Naive thymus-derived CD8-positive, alpha-beta T cell (primary cell): Measurements from ENCODE around the gene BLACAT1. TPM values are rescaled to one million over a fixed set of nuclear protein-coding genes. Genes with fewer than 3 reads are reported as not detected.
"Not testable (repeated sequence)": the region's sequence is repeated elsewhere in the genome, so short reads cannot be mapped to it uniquely, and the experiment has no call there.

Experiments used
- ATAC-seq, 2 donors: fragments of 150-1000 bp; cut with Tn5 transposase in 1 of 2; sonication (Bioruptor Pico), chemical (Tn5 transposase) in 1 of 2; 1 replicate in 1 of 2; 2 replicates in 1 of 2; pipeline ENCODE4 v1.10.0; 2021; ENCODE audit warnings: mild to moderate bottlenecking in 2 of 2, moderate library complexity in 2 of 2
- POLR2A ChIA-PET: fragments of 350-600 bp; sonication (Branson Sonifier 250); formaldehyde crosslinking; loops from one replicate; lab custom pipeline; 2021; ENCODE audit warnings: antibody characterized with exemption; lab: Charles Lee
- DNase-seq, 10 donors: peaks; one replicate each; pipeline versions ENCODE4 v3.0.0 to v3.0.0-alpha.2; 2020 to 2022
- H3K27ac Mint-ChIP-seq, 10 donors: one replicate each; pipeline ENCODE4 v1.8.0; 2020 to 2022; ENCODE audit warnings: mild to moderate bottlenecking in 10 of 10, mixed read lengths in 10 of 10, moderate library complexity in 4 of 10, inconsistent platforms in 1 of 10
- H3K27me3 Mint-ChIP-seq, 5 donors: one replicate each; pipeline ENCODE4 v1.8.0; 2021 to 2022; ENCODE audit warnings: mixed read lengths in 5 of 5
- H3K36me3 Mint-ChIP-seq, 3 donors: one replicate each; pipeline ENCODE4 v1.8.0; 2020 to 2022; ENCODE audit warnings: mixed read lengths in 3 of 3, mild to moderate bottlenecking in 2 of 3, inconsistent platforms in 1 of 3
- H3K4me1 Mint-ChIP-seq, 4 donors: one replicate each; pipeline ENCODE4 v1.8.0; 2021 to 2022; ENCODE audit warnings: mixed read lengths in 4 of 4
- H3K4me3 Mint-ChIP-seq, 10 donors: one replicate each; pipeline ENCODE4 v1.8.0; 2020 to 2022; ENCODE audit warnings: mild to moderate bottlenecking in 10 of 10, mixed read lengths in 10 of 10, moderate library complexity in 6 of 10, inconsistent platforms in 1 of 10
- H3K9me3 Mint-ChIP-seq, 9 donors: one replicate each; pipeline ENCODE4 v1.8.0; 2020 to 2022; ENCODE audit warnings: mixed read lengths in 9 of 9, mild to moderate bottlenecking in 3 of 9, inconsistent platforms in 1 of 9, moderate library complexity in 1 of 9
- polyA plus RNA-seq, 3 donors: library from polyadenylated mRNA; unstranded; fragments of 300-500 nt; fragmentation: Illumina TruSeq; gene quantifications; one replicate each; pipeline ENCODE4 v1.2.3, GENCODE V29; 2021
- total RNA-seq, 8 experiments: library from RNA in 2 of 8; stranded (reverse) in 2 of 8; gene quantifications; one replicate each; pipeline ENCODE4 v1.2.3 and lab custom pipeline; 2021 to 2026

BLACAT1 gene
- total and polyA plus RNA-seq, 5 experiments from 2014 or later = 0.11 to 0.31 TPM; not detected in 3

DNA sequence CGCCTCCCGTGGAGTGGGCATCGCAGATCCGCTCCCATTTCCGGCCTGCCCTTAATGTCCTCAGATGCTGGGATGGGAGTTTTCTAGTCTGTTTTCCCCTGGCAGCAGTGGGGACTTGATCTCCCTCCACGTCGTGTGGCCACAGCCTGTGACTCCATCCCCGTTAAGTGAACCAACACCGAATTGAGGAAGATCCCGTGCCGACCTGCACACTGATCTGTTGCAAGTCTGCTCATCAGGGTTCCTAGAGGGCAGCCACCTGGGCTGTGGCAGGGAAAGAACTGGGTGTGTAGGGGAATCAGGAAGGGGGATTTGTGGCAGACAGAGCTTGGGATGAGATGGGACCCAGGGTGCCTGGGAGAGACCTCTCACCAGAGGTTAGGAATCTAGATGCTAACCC, 25.4 kb upstream of the BLACAT1 start:
- DNase-seq (no peak), ATAC-seq (no peak)
- Mint-ChIP-seq H3K4me1 (peaks cover 22 to 49% (median 45%) of the 10 kb centered on the region in 4 donors), H3K27me3 (peaks cover 16 to 49% (median 25%) of the 10 kb centered on the region in 5 donors), H3K36me3 (no peaks in the 10 kb centered on the region), H3K4me3 (peak overlapping the region in 9 of 10 donors; percentile 2 to 76 (median 53)), H3K27ac (peak overlapping the region; percentile 41 to 93 (median 78)), H3K9me3 (peaks cover 0 to 3% (median 0%) of the 10 kb centered on the region in 9 donors)
- POLR2A ChIA-PET = no interaction called here

DNA sequence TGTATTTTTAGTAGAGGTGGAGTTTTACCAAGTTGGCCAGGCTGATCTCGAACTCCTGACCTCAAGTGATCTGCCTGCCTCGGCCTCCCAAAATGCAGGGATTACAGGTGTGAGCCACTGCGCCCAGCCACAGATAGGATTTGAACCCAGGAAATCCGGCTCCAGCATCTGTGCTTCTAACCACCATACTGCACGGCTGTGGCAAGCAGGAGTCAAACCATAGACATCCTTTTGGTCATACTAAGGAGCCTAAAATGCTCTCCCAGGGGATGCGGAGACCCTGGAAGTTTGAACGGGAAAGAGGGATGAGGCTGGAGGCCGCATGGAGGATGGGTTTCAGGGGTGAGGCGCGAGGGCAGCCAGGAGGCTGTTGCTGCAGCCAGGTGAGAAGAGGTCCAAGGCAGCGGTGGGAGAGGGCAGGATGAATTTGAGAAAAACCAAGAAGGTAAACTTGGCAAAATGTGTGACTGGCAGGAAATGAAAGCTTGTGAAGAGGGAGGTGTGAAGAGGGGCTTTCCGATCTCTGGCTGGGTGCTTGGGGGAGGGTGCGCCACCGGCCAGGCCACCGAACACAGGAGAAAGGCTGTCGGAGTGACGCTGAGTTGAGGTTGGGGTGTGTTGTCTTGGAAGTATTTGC, 24.6 kb upstream of the BLACAT1 start:
- peak overlapping the region; percentile 43 to 79 (median 64) for H3K4me3 Mint-ChIP-seq

DNA sequence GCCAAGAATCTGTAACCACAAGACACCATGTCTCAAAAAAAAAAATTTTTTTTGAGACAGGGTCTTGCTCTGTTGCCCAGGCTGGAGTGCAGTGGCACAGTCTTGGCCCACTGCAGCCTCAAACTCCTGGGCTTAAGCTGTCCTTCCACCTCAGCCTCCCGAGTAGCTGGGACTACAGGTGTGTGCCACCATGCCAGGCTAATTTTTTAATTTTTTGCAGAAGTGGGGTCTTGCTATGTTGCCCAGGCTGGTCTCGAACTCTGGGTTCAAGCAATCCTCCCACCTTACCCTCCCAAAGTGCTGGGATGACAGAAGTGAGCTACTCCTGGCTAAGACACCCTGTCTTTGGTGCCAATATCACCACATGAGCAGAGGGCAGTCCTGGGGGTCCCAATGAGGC, 23.1 kb upstream of the BLACAT1 start:
- peaks cover 16 to 40% (median 35%) of the 10 kb centered on the region in 4 donors for H3K4me1 Mint-ChIP-seq
- not testable (repeated sequence) for DNase-seq, H3K4me3 Mint-ChIP-seq, ATAC-seq
- H3K9me3 Mint-ChIP-seq = peaks cover 4 to 21% (median 16%) of the 10 kb centered on the region in 9 donors
- POLR2A ChIA-PET = interaction anchor here (1.3 kb wide), 1 partner anchor 38 kb away, joined by 4 read pairs; no protein-coding TSS in a partner anchor
- H3K36me3 Mint-ChIP-seq = peaks cover 0 to 13% (median 5%) of the 10 kb centered on the region in 3 donors
- H3K27me3 Mint-ChIP-seq = peaks cover 14 to 51% (median 32%) of the 10 kb centered on the region in 5 donors
- peak overlapping the region in 1 of 10 donors; percentile 15 for H3K27ac Mint-ChIP-seq

More for the DNA sequence above, 24.6 kb upstream of the BLACAT1 start:
- DNase-seq (peak in 9 of 10 donors; percentile 27 to 74 (median 56)), ATAC-seq (peak; percentile 77 to 88)
- POLR2A ChIA-PET = interaction anchor here (0.8 kb wide), 1 partner anchor 46 kb away, joined by 3 read pairs; no protein-coding TSS in a partner anchor
- peaks cover 12 to 45% (median 29%) of the 10 kb centered on the region in 5 donors for H3K27me3 Mint-ChIP-seq
- H3K36me3 Mint-ChIP-seq = peaks cover 0 to 4% (median 0%) of the 10 kb centered on the region in 3 donors
- H3K4me1 Mint-ChIP-seq = peaks cover 18 to 46% (median 41%) of the 10 kb centered on the region in 4 donors
- peaks cover 3 to 10% (median 7%) of the 10 kb centered on the region in 9 donors for H3K9me3 Mint-ChIP-seq
- H3K27ac Mint-ChIP-seq = peak overlapping the region; percentile 41 to 92 (median 82)

DNA sequence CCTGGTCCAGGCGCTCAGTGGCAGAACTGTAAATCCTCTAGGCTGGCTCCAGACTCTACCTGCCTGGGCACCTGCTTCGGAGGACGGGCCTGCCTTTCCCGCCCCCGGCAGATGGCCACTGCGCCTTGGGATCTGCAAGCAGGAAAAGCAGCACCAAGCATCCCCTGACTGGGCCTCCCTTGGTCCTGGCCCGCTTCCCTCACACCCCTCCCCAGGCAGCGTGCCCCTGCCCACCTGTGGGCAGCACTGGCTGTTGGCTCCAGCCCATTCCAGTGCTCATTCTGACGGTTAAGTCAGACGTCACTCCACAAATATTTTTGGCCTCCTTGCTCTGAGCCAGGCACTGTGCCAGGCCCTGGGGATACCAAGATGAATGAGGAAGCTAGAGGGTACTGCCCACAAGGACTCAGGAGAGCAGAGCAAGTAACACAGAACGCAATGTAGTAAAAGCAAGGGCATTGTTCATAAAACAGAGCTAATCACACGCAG, 22.0 kb upstream of the BLACAT1 start:
- no peak for ATAC-seq
- POLR2A ChIA-PET = interaction anchor here (1.3 kb wide), 1 partner anchor 37 kb away, joined by 4 read pairs; no protein-coding TSS in a partner anchor
- Mint-ChIP-seq H3K36me3 (peaks cover 0 to 13% (median 5%) of the 10 kb centered on the region in 3 donors), H3K27ac (no peak overlapping the region), H3K4me3 (no peak overlapping the region), H3K9me3 (peaks cover 4 to 23% (median 18%) of the 10 kb centered on the region in 9 donors), H3K27me3 (peaks cover 11 to 51% (median 28%) of the 10 kb centered on the region in 5 donors), H3K4me1 (peaks cover 18 to 39% (median 31%) of the 10 kb centered on the region in 4 donors)
- DNase-seq = no peak

DNA sequence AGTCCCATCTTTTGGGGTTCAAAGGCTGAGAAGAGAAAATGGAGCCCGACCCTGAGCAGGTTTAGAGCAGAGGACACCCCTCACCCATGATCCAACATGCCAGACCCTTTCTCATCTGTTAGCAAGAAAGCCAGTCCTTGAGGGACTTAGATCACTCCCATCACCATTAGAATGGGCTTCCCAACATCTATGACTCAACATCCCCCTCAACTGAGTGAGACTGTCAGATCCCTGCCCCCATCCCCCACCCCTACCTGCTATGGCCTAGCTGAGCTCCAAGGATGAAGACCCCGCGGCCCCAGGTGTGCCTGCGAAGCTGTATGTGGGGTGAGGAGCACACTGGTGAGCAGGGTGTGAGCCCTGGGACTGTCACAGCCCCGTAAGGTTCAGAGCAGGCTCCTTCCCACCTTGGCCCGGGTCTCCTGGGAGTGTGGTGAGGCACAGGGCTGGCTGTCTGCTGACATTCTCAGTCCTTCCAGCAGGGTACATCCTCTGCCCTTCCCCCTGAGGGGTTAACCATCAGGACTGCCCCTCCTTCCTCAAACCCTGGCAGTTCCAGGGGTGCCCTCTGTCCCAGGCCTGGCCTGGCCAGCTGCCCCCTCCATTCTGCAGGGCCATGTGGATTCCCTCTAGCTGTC, 21.4 kb upstream of the BLACAT1 start:
- Mint-ChIP-seq H3K36me3 (peaks cover 0 to 13% (median 5%) of the 10 kb centered on the region in 3 donors), H3K27me3 (peaks cover 14 to 52% (median 33%) of the 10 kb centered on the region in 5 donors), H3K4me3 (no peak overlapping the region)

DNA sequence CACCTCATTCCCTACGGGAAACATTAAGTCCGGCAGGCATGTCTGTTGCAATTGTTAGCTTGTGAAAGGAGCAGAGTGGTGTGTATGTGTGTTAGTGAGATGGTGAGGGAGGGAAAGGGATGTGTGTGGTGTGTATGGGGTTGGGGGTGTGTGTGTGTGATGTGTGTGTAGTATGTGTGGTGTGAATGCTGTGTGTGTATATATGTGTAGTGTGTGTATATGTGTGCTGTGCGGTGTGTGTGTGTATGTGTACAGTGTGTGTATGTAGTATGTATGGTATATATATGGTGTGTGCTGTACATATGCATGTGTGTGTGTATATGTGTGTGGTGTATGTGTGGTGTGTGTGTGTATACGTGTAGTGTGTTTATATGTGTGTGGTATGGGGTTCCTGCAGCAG, 20.8 kb upstream of the BLACAT1 start:
- Mint-ChIP-seq H3K9me3 (peaks cover 4 to 23% (median 18%) of the 10 kb centered on the region in 9 donors), H3K27ac (no peak overlapping the region), H3K36me3 (peaks cover 0 to 13% (median 5%) of the 10 kb centered on the region in 3 donors), H3K4me3 (no peak overlapping the region), H3K27me3 (peaks cover 14 to 54% (median 38%) of the 10 kb centered on the region in 5 donors), H3K4me1 (peaks cover 23 to 39% (median 27%) of the 10 kb centered on the region in 4 donors)
- ATAC-seq (no peak), DNase-seq (no peak)
- POLR2A ChIA-PET = no interaction called here

More for the DNA sequence above, 21.4 kb upstream of the BLACAT1 start:
- POLR2A ChIA-PET = no interaction called here
- ATAC-seq (no peak), DNase-seq (no peak)
- Mint-ChIP-seq H3K4me1 (peaks cover 24 to 43% (median 33%) of the 10 kb centered on the region in 4 donors), H3K9me3 (peaks cover 4 to 23% (median 18%) of the 10 kb centered on the region in 9 donors), H3K27ac (no peak overlapping the region)

DNA sequence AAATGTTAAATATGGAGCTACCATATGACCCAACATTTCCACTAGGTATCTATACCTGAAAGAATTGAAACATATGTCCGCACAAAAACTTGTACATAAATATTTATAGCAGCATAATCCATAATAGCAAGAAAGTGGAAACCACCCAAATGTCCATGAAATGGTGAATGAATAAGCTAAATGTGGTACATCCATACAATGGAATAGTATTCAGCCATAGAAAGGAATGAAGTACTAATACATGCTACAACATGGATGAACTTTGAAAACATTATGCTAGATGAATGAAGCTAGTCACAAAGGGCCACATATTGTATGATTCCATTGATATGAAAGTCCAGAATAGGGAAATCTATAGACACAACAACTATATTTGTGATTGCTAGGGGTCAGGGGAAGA, 20.0 kb upstream of the BLACAT1 start:
- H3K4me3 Mint-ChIP-seq = no peak overlapping the region

DNA sequence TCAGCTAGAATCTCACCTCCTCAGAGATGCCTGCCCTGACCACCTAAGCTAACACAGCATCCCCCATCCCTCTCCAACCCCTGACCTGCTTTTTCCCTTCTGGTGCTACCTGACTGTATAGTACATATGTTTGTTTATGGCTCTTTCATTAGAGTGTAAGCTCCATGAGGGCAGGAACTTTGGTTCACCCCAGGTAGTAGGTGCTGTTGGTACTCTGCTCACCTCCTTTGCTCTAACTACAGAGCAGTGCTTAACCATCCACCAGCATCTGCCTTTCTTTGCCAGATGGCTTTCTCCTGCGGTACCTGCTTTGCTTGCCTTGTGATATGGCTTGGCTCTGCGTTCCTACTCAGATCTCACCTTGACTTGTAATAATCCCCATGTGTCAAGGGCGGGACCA, 18.7 kb upstream of the BLACAT1 start:
- H3K4me1 Mint-ChIP-seq = peaks cover 5 to 19% (median 9%) of the 10 kb centered on the region in 4 donors
- ATAC-seq (no peak), DNase-seq (no peak)
- H3K4me3 Mint-ChIP-seq = no peak overlapping the region
- peaks cover 0 to 13% (median 5%) of the 10 kb centered on the region in 3 donors for H3K36me3 Mint-ChIP-seq
- peak overlapping the region in 1 of 10 donors; percentile 47 for H3K27ac Mint-ChIP-seq
- POLR2A ChIA-PET = interaction anchor here (0.6 kb wide), 2 partner anchors 189 to 959 kb away, joined by 3 read pairs; no protein-coding TSS in a partner anchor
- peaks cover 16 to 50% (median 36%) of the 10 kb centered on the region in 5 donors for H3K27me3 Mint-ChIP-seq
- peaks cover 4 to 23% (median 18%) of the 10 kb centered on the region in 9 donors for H3K9me3 Mint-ChIP-seq

More for the DNA sequence above, 20.0 kb upstream of the BLACAT1 start:
- H3K4me1 Mint-ChIP-seq = peaks cover 17 to 31% (median 20%) of the 10 kb centered on the region in 4 donors
- POLR2A ChIA-PET = no interaction called here
- no peak overlapping the region for H3K27ac Mint-ChIP-seq
- ATAC-seq (no peak), DNase-seq (no peak)
- H3K9me3 Mint-ChIP-seq = peaks cover 4 to 23% (median 18%) of the 10 kb centered on the region in 9 donors
- peaks cover 0 to 13% (median 5%) of the 10 kb centered on the region in 3 donors for H3K36me3 Mint-ChIP-seq
- H3K27me3 Mint-ChIP-seq = peaks cover 18 to 51% (median 39%) of the 10 kb centered on the region in 5 donors

DNA sequence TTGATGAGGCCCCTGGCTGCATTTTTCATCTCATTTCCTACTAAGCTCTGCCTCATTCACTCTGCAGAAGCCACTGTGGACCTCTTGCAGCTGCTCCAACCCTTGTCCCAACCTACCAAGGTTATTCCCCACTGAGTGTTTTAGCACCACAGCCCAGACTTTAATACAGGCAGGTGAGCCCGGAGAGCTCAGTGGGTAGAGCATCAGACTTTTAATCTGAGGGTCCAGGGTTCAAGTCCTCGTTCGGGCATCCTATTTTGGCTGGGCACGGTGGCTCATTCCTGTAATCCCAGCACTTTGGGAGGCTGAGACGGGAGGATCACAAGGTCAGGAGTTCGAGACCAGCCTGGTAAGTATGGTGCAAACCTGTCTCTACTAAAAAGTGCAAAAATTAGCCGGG, 18.1 kb upstream of the BLACAT1 start:
- Mint-ChIP-seq H3K27ac (peak overlapping the region in 1 of 10 donors; percentile 71), H3K4me3 (no peak overlapping the region), H3K27me3 (peaks cover 17 to 54% (median 41%) of the 10 kb centered on the region in 5 donors), H3K36me3 (peaks cover 0 to 13% (median 5%) of the 10 kb centered on the region in 3 donors), H3K4me1 (peaks cover 4 to 15% (median 7%) of the 10 kb centered on the region in 4 donors), H3K9me3 (peaks cover 4 to 23% (median 18%) of the 10 kb centered on the region in 9 donors)
- DNase-seq (no peak), ATAC-seq (no peak)
- POLR2A ChIA-PET = interaction anchor here (0.6 kb wide), 2 partner anchors 188 to 958 kb away, joined by 3 read pairs; no protein-coding TSS in a partner anchor

DNA sequence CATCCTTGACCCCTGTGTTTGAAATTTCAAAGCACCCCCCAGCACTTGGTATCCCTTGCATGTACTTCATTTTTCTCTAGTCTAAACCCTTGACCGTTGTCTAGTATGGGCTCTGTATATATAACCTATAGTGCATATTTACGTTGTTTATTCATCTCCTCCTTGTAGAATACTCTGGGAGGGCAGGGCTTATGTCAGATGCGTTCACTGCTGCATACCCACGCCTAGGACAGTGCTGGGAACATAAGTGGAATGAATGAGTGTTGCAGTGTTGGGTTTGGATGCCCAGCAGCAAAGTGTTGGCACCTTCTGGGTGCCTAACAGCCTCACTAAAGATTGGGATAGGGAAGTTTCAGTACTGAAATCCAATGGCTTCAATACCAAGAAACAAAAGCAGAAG, 17.6 kb upstream of the BLACAT1 start:
- POLR2A ChIA-PET = no interaction called here
- Mint-ChIP-seq H3K36me3 (peaks cover 0 to 13% (median 5%) of the 10 kb centered on the region in 3 donors), H3K27ac (no peak overlapping the region), H3K4me3 (no peak overlapping the region), H3K4me1 (peaks cover 4 to 15% (median 7%) of the 10 kb centered on the region in 4 donors), H3K9me3 (peaks cover 4 to 23% (median 18%) of the 10 kb centered on the region in 9 donors), H3K27me3 (peaks cover 17 to 59% (median 43%) of the 10 kb centered on the region in 5 donors)
- no peak for ATAC-seq
- DNase-seq = no peak

DNA sequence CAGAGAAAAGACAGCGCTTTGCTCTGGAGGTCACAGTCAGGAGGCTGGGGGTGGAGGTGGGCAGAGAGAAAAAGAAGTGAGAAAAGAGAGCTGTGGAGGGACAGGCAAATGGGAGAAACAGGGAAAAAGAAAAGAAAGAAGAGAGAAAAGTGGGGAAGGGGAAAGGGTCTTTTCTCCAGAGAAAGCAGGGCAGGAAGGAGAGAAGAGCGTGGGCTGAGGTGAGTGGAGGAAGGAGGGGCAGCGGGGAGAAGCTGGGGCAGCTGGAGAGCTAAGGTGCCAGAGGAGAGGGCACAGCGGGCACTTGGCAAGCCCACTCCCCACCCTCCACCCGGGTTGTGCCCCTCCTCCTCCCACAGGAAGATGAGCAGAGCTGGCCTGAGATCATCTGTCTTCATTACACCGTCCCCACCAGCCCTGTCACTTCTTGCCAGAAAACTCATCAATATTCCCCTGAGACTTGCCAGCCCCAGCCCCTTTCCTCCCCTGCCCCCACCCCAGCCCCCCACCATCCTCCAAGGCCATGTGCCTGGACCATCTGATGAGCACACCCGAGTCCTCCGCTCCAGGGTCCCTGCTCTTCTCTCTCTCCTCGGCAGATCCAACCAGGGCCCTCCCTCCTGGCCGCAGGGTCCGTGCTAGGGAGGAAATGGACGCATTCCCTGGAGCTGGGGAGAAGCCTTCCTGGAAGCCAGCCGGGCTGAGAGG, 17.0 kb upstream of the BLACAT1 start:
- POLR2A ChIA-PET = no interaction called here
- H3K27ac Mint-ChIP-seq = no peak overlapping the region
- ATAC-seq (no peak), DNase-seq (no peak)
- H3K4me1 Mint-ChIP-seq = peaks cover 4 to 15% (median 7%) of the 10 kb centered on the region in 4 donors
- H3K36me3 Mint-ChIP-seq = peaks cover 0 to 13% (median 5%) of the 10 kb centered on the region in 3 donors
- peaks cover 20 to 65% (median 43%) of the 10 kb centered on the region in 5 donors for H3K27me3 Mint-ChIP-seq
- H3K9me3 Mint-ChIP-seq = peaks cover 4 to 23% (median 18%) of the 10 kb centered on the region in 9 donors
- H3K4me3 Mint-ChIP-seq = no peak overlapping the region
